Right renal cortex interstitium (tissue), 3 donors: ENCODE measurements around the gene CD81. TPM values are rescaled to one million over a fixed set of nuclear protein-coding genes. Genes with fewer than 3 reads are reported as not detected.
"Not testable (repeated sequence)": the region's sequence is repeated elsewhere in the genome, so short reads cannot be mapped to it uniquely, and the experiment has no call there.

Source experiments
- DNase-seq, 3 donors: peaks; one replicate each; pipeline ENCODE4 v3.0.0-alpha.2; 2013; ENCODE audit warnings: low read depth in 3 of 3, low spot score in 2 of 3
- polyA plus RNA-seq, 3 donors: library from polyadenylated mRNA; unstranded; fragments of 120-200 nt; gene quantifications; one replicate each; pipeline ENCODE4 v1.2.1, GENCODE V29; 2013; ENCODE audit not compliant: insufficient read length in 3 of 3

The CD81 gene
- polyA plus RNA-seq, 3 donors: 535 to 636 (median 610) TPM

- no peak for DNase-seq
These were observed 22.0 kb upstream of the CD81 start for GRCh38 chr11:2355000-2355644.

- no peak for DNase-seq
These were observed 19.9 kb upstream of the CD81 start for GRCh38 chr11:2357246-2357645.

DNA sequence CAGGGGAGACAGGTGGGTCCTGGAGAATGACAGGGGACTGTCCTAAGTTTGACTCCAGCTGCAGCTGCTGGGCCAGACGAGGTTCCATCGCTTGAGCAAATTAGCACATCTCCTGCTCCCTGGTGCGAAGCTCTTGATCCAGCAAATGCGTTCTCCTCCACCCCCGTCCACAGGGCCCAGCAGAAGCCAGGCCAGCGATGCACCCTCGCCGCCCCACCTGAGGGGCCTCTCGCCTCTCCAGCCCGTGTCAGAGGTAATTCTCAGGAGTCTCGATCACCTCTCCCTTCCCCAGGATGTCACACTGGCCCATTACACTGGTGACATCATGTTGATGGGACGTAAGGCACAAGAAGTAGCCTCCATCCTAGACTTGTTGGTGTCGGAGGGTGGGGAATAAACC is 19.5 kb upstream of the CD81 start:
- DNase-seq: not testable (repeated sequence)

- DNase-seq: no peak
These were observed 18.2 kb upstream of the CD81 start for GRCh38 chr11:2358754-2359442.

GRCh38 chr11:2359557-2359956 is 17.6 kb upstream of the CD81 start:
- DNase-seq: no peak

DNA sequence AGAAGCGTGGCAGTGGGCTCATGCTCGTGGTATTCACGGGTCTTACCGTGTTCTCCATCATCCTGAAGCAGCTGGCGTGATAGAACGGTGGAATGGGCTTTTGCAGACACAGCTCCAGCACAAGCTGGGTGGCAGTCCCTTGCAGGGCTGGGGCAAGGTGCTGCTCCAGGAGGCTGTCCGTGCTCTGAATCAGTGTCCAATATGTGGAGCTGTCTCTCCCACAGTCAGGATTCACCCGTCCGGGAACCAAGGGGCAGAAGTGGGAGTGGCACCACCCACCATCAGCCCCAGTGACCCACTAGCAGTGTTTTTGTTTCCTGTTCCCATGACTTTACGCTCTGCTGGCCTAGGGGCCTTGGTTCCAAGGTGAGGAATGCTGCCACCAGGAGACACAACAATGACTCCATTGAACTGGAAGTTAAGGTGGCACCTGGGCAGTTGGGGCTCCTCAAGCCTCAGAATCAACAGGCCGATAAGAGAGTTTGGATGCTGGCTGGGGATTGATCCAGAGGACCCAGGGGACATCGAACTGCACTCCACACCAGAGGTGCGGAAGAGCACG is 16.9 kb upstream of the CD81 start:
- no peak for DNase-seq

GRCh38 chr11:2361565-2361964 is 15.5 kb upstream of the CD81 start:
- DNase-seq: no peak

GRCh38 chr11:2362414-2362813 is 14.7 kb upstream of the CD81 start:
- DNase-seq: no peak

GRCh38 chr11:2363130-2363529 is 14.0 kb upstream of the CD81 start:
- DNase-seq: no peak

DNA sequence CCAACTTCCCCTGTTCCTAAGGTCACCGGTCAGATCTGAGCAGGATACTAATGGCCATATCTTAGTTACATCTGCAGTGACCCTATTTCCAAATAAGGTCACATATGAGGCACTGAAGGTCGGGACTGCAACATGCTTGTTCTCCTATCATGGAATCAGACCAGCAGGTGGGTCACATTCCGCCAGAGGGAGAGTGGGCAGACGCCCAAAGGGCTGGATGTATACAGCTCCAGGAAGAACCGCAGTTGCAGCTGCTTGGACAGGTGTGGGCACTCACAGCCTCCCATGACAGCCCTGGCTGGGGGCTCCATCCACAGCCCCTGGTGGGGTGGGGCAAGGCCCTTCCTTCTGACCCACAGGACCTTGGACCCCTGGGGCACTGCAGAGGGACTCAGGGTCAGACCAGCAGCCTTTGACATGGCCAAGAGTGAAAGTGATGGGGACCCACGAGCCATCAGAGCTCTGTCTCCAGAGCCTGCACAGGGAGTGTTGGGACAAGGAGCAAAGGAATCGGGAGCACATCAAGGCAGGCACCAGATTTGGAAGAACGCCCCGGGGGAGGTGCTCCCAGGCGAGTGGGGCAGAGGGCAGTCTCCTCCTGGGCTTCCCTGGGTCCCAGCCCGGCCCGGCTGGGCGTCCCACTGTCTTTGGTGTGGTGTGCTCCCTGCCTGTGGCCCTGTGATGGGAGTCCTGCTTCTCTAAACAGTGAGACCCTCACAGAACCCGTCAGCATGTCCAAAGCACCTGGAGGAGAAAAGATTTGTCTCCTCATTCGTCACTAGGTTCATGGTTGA is 13.3 kb upstream of the CD81 start:
- DNase-seq: no peak

GRCh38 chr11:2364386-2364785 is 12.7 kb upstream of the CD81 start:
- DNase-seq: not testable (repeated sequence)

GRCh38 chr11:2365571-2366210 is 11.4 kb upstream of the CD81 start:
- no peak for DNase-seq

DNA sequence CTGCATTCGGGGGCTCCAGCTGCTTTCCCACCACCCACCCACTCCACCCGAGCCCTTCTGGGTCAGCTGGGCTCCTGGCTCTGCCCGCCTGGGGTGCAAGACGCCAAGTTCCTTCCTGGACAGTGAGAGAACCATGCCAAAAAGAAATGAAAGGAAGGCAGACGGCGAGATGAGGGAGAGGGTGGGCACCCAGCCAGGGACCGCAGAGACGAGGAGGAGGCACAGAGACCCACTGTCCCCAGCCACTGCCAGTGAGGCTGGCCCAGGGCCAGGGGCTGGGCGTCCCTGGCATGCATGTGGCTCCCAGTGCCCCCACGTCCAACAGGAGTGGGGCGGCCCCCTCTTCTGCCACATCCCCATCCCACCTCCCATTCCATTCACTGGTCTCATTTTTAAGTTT is 10.8 kb upstream of the CD81 start:
- DNase-seq: no peak

- DNase-seq: no peak
These were observed 10.4 kb upstream of the CD81 start for GRCh38 chr11:2366733-2367132.

- no peak for DNase-seq
These were observed 9.6 kb upstream of the CD81 start for GRCh38 chr11:2367266-2368160.

- no peak for DNase-seq
These were observed 8.8 kb upstream of the CD81 start for GRCh38 chr11:2368178-2368850.

DNA sequence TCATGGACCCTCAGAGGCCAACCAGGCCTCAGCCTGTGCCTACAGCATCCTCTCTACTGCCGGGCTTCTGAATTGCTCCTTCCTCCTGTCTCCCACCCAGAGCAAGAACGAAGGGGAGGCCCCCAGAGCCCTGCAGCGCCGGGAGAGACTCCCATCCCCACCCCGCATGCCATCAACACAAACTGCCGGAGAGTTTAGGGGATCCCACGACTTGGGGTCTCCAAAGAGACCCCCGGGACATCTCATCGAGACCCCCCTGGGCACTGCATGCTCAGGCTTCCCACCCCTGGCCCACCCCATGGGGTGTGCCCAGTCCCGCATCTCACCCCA is 8.3 kb upstream of the CD81 start:
- DNase-seq: no peak

DNA sequence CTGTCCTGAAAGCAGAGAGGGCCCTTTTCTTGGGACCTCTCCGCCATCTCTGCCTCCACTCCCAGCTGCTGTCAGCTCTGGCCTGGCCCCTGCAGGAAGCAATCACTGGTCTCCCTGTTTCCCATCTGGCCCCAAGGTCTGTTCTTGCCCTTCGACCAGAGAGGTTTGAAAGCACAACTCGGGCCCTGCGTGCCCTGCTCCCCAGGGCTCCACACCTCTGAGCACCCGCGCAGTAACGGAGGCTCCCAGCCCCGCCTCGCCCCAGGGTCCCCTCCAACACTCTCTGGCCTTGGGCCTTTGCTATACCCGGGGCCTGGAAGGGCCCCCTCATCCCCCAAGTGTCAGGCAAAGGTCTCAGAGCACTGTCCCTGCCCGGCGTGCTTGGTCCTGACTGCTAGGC is 7.8 kb upstream of the CD81 start:
- DNase-seq: no peak

GRCh38 chr11:2369896-2370295 is 7.2 kb upstream of the CD81 start:
- no peak for DNase-seq
